ENCODE results near the gene RUNX2. TPM values are rescaled to one million over a fixed set of nuclear protein-coding genes. Genes with fewer than 3 reads are reported as not detected.

The RUNX2 gene
- total RNA-seq, 1 donor from 2014 or later: 34.1 TPM

DNA sequence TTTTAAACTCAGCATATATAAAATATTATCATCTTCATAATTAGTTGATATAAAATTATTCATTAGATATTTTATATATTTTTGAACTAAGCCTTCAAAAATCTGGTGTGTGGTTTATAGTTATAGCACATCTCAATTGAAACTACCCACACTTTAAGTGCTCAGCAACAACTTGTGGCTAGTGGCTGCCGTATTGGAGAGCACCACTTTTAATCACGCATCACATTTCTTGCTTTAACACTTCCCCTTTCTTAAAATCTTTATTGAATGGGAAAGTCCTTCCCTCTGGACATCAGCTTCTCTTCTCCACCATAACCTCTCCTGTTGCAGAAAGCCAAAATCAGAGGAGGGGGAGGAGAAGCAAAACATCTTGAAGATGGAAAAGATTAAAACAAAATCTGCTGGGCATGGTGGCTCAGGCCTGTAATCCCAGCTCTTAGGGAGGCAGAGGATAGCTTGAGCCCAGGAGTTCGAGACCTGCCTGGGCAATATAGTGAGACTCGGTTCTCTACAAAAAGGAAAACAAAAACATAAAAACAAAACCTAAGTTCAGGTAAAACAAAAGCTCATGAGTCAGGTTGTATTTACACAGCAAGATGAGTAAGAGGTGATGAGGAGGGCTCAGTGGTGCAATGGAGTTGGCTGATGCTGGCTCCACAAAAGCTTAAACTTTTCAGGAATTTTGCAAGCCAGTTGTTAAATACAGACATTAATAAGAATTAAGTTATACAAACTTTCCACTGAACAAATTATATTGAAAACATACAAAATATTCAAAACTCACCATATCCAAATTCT, 286.6 kb downstream of the RUNX2 start:
- peak; percentile 78 for DNase-seq (ENCODE audit: low read depth)

DNA sequence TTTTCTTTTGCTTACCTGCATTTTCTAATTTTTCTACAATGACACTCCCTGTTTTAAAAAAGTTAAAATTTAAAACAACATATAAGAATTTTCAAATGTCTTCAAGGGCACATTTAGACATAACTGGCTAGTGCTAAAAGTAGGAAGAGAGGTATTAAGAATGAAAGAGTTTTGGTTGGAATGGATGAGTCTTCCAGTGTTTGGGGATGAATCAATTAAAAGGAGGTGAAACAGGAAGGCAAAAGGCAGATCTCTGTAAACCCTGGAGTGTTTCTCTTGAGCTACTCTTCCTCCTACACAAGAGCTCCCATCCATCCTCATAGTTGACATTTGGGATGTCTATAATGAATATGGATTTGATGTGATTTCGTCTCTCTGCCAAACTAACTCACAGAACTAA, 288.1 kb downstream of the RUNX2 start:
- DNase-seq (ENCODE audit: low read depth): no peak

DNA sequence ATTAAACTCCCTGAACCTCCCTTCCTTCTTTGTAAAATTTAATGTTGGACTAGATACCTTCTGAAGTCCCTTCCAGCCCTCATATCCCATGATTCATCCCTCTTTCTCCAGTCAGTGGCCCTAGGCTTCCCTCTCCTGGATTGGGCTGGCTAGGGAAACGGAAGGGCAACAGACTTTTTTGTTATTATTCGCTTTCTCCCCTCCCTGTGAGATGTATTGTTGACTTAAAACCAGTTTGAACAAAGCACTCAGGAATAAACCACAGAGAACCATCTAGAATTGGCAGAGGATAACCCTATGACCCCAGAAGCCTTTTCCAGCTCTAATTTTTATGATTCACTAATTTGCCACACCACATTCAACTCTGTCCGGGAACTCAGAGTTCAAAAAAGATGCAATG, 289.3 kb downstream of the RUNX2 start:
- peak; percentile 91 for DNase-seq (ENCODE audit: low read depth)

DNA sequence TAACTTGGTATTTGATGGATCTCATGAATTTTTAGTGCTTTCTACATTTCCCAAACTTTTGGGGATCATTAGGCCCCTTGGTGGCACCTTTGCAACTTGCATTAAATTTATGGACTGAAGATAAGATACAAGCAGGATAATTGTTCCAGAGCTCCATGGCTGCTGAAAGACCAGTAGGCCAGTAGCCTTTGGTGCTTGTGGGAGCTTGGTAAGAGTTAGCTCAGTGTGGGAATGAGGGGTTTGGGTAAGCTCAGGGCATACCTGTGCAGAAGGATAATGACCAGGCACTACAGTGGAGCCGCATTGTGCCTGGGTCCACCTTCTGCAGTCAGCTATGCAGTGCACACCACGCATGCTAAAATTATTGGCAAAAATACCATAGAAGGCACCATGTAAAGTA, 290.1 kb downstream of the RUNX2 start:
- DNase-seq (ENCODE audit: low read depth): no peak

DNA sequence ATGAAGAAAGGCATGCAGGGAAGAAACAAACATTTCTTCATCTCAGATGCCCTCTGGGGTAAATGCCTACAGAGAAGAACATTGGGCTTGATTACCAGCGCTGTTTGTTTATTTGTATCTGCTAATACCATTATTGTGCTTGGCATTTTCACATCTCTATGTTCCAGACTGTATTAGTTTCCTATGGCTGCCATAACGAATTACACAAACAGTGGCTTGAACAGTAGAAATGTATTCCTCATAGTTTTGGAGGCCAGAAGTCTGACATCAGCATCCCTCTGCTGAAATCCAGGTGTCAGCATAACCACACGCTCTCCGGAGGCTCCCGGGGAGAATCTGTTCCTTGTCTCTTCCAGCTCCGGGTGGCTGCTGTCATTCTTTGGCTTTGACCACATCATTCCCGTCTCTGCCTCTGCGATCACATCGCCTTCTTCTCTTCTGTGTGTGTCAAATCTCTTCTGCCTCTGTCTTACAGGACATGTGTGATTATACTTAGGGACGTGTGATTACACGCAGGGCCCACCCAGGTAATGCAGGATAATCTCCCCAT, 291.2 kb downstream of the RUNX2 start:
- no peak for DNase-seq (ENCODE audit: low read depth)

DNA sequence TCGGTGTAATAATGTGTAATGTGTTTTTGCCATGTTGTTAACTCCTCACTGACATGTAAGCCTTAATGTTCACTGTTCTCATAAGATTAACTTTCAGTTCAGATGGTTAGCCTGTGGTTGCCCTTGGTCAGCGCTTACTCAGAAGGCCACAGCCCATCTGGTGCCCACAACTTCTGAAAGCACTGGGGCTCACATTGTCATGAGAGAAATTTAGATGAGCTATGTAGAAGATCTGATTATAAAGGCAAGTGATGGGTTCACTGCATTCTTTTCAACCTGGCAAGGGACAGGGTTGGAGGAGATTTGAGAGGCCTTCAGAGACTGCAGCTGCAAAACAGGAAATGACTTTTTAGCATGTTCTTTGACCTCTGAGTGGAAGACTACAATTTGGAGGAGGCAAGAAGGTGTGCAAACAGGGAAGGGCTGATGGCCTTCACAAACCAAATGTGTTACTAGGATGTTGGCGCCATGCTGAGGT, 291.9 kb downstream of the RUNX2 start:
- peak; percentile 72 for DNase-seq (ENCODE audit: low read depth)

DNA sequence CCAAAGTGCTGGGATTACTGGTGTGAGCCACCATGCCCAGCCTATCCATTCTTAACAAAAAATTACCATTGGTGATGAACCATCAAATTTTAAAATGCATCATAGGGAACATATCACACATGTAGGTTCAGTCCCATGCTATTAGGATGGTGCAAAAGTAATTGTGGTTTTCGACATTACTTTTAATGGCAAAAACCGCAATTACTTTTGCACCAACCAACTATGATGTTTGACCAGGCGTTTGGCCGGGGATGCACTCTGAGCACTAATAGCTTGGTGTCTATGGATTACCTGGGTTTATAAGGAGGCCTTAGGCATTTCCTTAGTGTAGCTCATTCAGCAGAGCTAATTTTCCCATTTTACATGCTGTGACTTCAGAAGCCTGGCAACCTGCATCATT, 296.1 kb downstream of the RUNX2 start:
- no peak for DNase-seq (ENCODE audit: low read depth)

DNA sequence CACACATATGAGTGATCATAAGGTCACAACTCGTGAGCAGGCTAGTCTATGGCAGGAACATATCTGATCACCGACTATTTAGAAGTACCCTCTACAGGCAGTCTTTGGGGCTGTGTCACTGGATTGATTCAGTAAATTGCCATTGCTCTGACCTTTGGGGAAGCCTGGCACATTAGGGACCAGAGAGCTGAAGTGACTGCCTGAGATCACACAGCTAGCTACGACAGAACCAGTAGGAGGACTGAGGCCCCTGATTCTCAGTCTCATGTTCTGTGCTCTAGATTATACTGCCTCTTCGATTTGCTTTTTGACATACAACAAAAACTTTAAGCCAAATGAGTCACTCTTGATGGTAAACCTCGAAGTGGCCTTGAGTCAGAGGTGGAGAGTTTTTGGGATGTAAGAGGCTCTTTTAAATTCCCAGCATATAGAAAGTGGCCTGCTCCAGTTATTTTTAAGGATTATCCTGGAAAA, 297.1 kb downstream of the RUNX2 start:
- peak; percentile 74 for DNase-seq (ENCODE audit: low read depth)

DNA sequence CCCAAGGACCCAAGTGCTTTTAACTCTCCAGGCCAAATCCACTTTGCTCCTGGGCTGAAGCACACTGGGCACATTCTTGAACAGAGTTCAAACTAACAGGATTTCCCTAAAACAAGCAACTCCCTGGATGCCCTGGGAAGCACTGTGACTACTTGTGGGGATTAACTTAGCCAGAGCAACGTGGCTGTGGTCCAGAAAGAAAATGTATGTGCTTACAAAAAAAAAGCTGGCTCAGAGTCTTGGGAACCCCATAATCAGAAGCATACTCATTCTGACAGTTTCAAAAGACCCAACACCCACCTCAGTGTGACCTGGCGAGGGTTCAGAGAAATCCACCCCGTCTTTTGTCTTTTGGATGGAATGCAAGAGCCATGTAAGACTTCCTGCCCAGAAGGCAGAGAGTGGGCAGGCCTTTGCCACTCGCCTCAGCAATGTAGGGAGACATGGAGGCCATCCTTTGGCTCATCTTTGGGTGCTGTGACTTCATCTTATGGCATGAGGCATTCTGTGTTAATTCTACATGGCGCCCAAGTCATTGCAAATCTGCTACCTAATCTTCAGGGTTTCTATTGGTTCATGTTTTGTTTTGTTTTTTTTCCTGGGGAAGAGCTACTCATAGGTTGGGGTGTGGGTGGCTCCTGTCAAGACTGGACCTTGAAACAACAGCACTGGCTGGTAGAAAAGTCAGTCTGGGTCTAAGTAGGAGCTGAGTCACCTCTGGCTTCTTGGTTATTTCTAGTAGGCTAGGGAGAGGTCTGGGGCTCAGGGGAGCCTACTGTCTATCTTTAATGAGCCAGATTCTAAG, 298.2 kb downstream of the RUNX2 start:
- DNase-seq (ENCODE audit: low read depth): peak; percentile 77

DNA sequence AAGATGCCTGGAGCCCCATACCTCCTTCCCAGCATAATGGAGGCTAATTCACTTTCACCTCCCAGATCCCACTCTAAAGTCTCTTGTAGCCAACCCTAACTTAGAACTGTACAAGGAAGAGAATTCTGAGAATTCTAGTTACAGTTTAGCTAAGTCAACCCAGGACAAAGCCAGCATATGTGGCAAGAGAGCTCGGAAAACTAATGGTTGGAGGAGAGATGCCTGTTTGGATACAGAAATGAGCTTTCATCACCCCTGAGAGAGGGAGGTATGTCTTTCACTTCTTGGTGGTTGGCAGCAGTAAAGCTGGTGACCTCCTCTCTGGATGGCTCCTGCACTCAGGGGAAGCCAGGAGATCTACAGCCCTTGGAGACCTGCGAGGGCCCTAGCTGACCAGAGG, 302.2 kb downstream of the RUNX2 start:
- peak; percentile 91 for DNase-seq (ENCODE audit: low read depth)

DNA sequence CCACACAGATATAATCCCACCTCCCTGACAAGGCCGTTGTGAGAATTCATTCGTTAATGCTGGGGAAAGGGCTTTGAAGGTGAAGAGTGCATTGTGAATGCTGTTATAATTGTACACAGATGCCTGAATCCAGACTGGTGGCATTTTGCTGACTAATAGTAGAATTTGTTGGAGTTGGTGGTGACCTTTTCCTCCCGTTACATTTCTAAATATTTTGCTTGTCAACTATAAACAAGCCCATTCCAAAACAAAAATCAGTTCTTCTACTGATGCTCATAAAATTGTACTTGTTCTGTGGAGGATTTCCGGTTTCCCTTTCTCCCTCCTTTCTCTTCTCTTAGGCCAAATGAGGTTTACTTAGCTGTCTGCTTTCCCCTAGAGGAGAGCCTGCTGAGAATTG, 302.7 kb downstream of the RUNX2 start:
- DNase-seq (ENCODE audit: low read depth): no peak

DNA sequence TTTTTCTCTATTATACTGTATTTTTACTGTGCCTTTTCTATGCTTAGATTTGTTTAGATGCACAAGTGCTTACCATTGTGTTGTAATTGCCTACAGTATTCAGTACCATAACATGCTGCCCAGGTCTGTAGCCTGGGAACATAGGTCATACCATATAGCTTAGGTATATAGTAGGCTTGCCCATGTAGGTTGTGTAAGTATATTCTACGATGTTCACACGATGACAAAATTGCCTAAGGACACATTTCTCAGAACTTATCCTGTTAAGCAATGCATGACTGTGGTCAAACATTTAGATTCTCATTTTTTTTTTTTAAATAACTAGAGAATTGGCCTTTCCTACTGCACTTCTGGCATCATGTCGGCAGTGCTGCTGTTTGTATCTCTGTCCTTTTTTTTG, 303.3 kb downstream of the RUNX2 start:
- DNase-seq (ENCODE audit: low read depth): no peak

DNA sequence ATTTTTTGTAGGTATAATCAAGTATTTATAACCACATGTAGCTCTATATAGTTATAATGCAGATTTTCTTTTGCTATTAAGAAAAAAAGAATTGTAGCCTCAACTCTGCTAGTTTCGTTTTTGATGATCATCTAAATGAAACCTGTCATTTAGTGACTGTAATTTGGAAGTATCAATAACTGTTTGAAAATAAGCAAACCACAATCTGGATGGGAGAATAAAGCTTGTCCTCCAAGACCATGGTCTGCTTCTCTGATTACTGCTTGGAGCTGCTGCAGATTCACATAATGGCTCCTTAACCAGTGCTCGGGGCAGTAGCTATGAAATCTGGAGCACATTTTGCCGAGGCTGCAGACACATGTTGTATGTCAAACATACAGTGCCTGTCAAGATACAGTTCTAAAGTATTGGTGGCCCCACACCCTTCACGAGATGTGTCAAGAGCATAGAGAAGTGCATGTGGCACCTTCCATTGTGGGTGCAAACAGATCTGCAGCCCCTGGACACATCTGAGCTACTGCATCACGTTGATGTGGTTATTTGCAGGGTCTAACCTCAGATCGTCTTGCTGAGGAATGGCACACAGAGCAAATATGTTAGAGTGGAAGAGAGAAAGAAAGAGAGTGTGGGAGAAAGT, 305.3 kb downstream of the RUNX2 start:
- DNase-seq (ENCODE audit: low read depth): no peak

DNA sequence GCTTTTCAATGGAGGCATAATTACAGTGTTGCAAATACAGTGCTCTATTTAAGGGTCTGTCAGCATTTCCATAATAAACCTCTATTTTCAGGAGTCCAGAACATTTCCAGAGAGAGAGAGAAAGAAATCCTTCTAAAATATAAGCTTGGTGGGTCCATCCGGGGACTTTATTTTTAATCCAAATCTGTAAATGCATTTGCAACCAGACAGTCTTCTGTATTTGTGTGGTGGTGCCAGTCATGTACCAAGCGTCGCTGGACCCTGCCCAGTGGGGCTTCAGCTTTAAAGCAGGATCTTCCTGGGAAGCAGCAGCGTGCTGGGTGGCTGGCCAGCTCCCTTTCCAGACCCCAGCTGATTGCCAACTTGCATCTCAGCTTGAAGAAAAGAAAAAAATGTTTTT, 306.1 kb downstream of the RUNX2 start:
- DNase-seq (ENCODE audit: low read depth): no peak

DNA sequence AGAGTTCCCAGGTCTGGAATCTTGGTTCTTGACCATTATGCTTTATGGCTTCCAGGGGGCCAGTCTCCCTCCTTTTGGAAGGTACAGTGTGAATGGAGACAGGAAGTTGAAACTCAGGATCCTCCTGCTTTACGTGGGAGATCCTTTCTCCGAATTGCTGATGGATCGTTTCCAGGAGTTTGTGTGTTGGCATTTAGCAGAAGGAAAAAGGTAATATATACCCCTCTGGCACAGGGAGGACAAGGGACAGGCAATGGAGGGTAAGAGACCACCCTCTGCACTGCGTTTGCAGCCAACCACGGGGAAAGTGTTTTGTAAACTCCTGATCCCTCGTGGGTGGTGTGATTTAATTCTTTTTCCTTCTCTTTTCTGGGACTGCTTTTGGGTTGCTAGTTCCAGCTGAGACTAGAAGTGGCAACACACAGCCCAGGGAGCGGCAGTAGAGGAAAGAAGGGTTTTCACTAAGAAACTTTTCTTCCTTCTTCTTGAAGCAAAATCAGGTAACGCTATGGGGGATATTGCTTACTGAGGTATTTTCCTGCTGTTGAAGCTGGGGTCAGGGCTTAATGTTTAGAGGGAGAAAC, 307.2 kb downstream of the RUNX2 start:
- DNase-seq (ENCODE audit: low read depth): no peak

DNA sequence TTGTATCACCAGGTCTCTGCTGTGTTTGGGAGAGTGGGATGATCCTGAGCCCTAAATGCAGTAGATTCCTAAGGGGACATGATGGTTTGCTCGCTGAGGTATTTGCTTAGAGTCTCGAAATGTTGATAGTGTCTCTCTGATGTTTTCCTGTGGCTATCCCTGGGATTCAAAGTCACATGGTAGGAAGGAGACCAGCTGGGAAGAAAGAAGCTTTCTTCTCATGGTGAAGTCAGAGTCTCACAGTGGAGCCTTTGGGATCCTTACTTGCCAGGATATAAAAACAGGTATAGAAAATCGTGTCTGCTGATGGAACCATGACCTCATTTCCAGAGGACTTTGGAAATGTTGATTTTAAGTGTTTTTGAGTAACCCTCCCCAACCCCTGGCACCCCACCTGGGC, 308.9 kb downstream of the RUNX2 start:
- no peak for DNase-seq (ENCODE audit: low read depth)

DNA sequence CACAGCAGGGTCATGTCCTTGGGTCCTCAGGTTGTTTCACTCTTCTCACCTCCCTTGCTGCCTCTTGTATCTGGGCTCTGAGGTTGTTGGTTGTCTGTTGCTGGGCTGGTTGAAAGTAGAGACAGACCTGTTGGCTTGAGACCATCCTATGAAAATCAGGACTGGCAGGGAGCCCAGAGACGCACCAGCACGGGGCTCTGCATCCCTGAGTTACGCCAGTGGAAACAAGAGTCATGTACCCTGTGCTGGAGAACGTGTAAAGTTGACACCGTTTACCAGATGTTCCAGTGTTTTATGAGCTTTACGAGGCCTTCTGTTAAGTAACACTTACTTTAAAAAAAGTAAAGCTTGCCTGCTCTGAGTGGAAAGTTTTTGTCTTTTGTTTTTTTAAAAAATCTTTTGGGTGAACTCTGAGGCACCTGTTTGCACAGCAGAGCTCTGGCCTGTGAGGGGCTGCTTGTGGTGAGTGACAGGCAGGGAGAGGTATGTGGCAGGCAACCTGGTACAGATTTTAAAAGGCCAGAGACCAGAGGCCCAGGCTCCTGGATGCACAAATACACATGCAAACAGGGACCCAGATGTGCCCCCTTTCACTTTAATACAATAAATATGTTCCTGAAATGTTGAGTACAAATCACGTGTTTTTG, 309.6 kb downstream of the RUNX2 start:
- DNase-seq (ENCODE audit: low read depth): no peak

DNA sequence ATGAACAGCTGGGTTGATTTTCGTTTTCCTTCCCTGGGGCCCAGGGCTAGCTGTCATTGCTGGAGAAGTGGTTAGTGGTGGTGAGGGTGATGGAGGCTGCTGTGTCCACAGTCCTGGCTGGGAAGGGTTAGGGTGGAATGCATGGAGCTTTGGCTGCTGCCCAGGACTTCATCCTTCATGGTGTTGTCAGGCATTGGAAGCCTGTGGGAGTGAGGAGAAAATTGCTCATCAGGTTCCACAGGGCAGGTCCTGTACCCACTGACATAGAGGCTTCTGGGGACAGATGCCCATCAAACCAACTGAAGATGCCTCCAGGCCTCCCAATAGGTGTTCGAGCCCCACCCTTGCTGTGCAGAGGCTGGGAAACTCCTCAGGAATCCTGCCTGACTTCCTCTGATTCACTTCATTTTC, 312.0 kb downstream of the RUNX2 start:
- no peak for DNase-seq (ENCODE audit: low read depth)

DNA sequence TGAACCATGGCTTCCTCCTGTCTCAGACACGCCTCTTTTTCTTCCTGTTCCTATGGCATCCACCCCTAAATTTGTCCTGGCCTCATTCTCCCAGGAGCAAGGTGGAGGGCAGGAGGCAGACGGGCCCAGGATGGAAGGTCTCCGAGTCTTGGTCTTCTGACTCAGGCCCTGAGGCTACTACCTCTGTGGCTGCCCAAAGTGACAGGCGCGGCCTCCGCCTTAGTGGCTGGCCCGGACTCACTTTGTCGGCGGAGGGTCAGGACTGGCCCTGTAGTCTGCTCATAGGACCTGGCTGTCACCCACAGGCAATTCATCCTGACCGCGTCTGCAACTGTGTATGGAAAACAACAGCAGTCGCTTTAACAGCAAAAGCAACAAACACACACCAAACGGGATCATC, 312.7 kb downstream of the RUNX2 start:
- no peak for DNase-seq (ENCODE audit: low read depth)

DNA sequence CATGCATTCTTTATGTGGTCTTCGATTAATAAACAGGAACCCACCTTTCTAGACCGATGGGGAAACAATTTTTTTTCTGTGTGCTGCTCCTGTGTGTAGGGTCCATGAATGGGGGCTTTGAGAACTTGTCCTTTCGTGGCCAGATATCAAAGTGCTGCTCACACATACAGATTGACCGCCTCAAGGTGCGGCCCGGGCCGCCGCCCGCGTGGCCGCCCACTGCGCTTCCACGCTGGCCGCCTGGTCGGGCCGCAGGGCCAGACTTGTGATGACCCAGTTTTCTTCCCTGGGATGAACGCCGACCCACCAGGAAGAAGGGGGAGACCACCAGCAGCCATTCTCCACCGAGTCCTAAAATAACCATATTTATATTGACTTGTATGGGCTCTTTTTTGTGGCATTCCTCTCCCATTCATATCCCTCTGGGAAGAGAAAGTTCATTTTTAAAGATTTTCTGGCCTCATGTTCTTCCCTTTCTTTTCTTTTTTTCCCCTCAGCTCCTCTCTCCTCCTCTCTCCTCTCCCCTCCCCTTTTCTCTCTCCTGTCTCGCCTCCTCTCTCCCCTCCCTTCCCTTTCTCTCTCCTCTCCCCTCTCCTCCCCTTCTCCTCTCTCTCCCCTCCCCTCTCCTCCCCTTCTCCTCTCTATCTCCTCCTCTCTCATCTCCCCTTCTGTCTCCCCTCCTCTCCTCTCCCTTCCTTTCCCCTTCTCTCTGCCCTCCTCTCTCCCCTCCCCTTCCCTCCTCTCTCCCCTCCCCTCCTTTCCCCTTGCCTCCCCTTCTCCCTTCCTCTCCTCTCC, 314.4 kb downstream of the RUNX2 start:
- DNase-seq (ENCODE audit: low read depth): no peak

All from renal cortical epithelial cell (primary cell).